Tibial nerve (tissue), 4 donors: ENCODE data around the gene CEP350. TPM values are rescaled to one million over a fixed set of nuclear protein-coding genes. Genes with fewer than 3 reads are reported as not detected.

Experiments used
- DNase-seq, 2 donors: peaks; one replicate each; pipeline ENCODE4 v3.0.0-alpha.2; 2019; ENCODE audit warnings: low spot score in 2 of 2
- H3K27ac ChIP-seq, 4 donors: fragments of 200-600 bp; sonication (generic) in 3 of 4; one replicate each; pipeline ENCODE4 v1.5.1; 2017 to 2019; ENCODE audit warnings: mild to moderate bottlenecking in 1 of 4
- H3K27me3 ChIP-seq, 2 donors: fragments of 200-600 bp; sonication (generic) in 1 of 2; one replicate each; pipeline versions ENCODE4 v1.5.1 to v1.6.0; 2017 to 2019
- H3K36me3 ChIP-seq, 3 donors: fragments of 200-600 bp; sonication (generic); one replicate each; pipeline ENCODE4 v1.5.1; 2018 to 2019
- H3K4me1 ChIP-seq, 4 donors: fragments of 200-600 bp; sonication (generic) in 3 of 4; one replicate each; pipeline ENCODE4 v1.5.1; 2017 to 2019
- H3K4me3 ChIP-seq, 4 donors: fragments of 200-600 bp; sonication (generic) in 3 of 4; one replicate each; pipeline ENCODE4 v1.5.1; 2017 to 2019; ENCODE audit warnings: mild to moderate bottlenecking in 1 of 4, moderate library complexity in 1 of 4
- H3K9me3 ChIP-seq, 4 donors: fragments of 200-600 bp; sonication (generic) in 3 of 4; one replicate each; pipeline ENCODE4 v1.5.1; 2017 to 2019
- EP300 ChIP-seq, 2 donors: sonication (generic); formaldehyde crosslinking; IDR thresholded peaks; one replicate each; pipeline ENCODE4 v1.6.1; 2017; ENCODE audit warnings: antibody characterized with exemption in 2 of 2, mild to moderate bottlenecking in 1 of 2
- POLR2A ChIP-seq, 2 donors: fragments of 450-650 bp; IDR thresholded peaks; one replicate each; pipeline ENCODE4 v1.6.1; 2017; ENCODE audit warnings: antibody characterized with exemption in 2 of 2, mild to moderate bottlenecking in 2 of 2, moderate library complexity in 2 of 2
- WGBS, 2 donors: methylation state at CpG; one replicate each; pipeline ENCODE4 v1.1.5; 2018; 5-methylcytosine and 5-hydroxymethylcytosine counted together
- total RNA-seq, 4 donors: library from RNA; depleted of rRNA; stranded (reverse); fragments of >200 nt; gene quantifications; one replicate each; pipeline ENCODE4 v1.1.0, GENCODE V29; 2016
- TF ChIP-seq, protein P1 (sequence below), 5 experiments: fragments of 200-600 bp in 3 of 5; fragments of 450-650 bp in 2 of 5; sonication (generic) in 3 of 5; IDR thresholded peaks; one replicate each; pipeline ENCODE4 v1.5.1; 2016 to 2019; ENCODE audit warnings: antibody characterized with exemption in 5 of 5, mild to moderate bottlenecking in 3 of 5, moderate library complexity in 2 of 5

CEP350 gene
- total RNA-seq, 4 donors from 2014 or later = 82.6 to 112 (median 94.9) TPM

- Histone ChIP-seq H3K36me3 (no peaks in the 10 kb centered on the region), H3K4me3 (no peak overlapping the region), H3K4me1 (peaks cover 0 to 32% (median 5%) of the 10 kb centered on the region in 4 donors), H3K27ac (no peak overlapping the region), H3K9me3 (no peaks in the 10 kb centered on the region), H3K27me3 (no peaks in the 10 kb centered on the region)
- 80 to 93% methylated on average over 15 to 16 of the region's 16 CpGs for WGBS, 2 donors
- no peak for DNase-seq
- TF ChIP-seq POLR2A (IDR thresholded peaks at IDR 0.05) = no peak
- TF ChIP-seq EP300 (IDR thresholded peaks at IDR 0.05) = no peak
- TF ChIP-seq, protein P1, sequence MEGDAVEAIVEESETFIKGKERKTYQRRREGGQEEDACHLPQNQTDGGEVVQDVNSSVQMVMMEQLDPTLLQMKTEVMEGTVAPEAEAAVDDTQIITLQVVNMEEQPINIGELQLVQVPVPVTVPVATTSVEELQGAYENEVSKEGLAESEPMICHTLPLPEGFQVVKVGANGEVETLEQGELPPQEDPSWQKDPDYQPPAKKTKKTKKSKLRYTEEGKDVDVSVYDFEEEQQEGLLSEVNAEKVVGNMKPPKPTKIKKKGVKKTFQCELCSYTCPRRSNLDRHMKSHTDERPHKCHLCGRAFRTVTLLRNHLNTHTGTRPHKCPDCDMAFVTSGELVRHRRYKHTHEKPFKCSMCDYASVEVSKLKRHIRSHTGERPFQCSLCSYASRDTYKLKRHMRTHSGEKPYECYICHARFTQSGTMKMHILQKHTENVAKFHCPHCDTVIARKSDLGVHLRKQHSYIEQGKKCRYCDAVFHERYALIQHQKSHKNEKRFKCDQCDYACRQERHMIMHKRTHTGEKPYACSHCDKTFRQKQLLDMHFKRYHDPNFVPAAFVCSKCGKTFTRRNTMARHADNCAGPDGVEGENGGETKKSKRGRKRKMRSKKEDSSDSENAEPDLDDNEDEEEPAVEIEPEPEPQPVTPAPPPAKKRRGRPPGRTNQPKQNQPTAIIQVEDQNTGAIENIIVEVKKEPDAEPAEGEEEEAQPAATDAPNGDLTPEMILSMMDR (IDR thresholded peaks at IDR 0.05) = no peak
Measured at GRCh38 chr1:180158149-180159147, 203.8 kb downstream of the CEP350 start.

- Histone ChIP-seq H3K4me3 (no peak overlapping the region), H3K9me3 (no peaks in the 10 kb centered on the region), H3K27ac (no peak overlapping the region), H3K27me3 (no peaks in the 10 kb centered on the region), H3K36me3 (no peaks in the 10 kb centered on the region), H3K4me1 (peaks cover 0 to 21% (median 2%) of the 10 kb centered on the region in 4 donors)
- 86 to 89% methylated on average over 1 of the region's 1 CpG for WGBS, 2 donors
- TF ChIP-seq, protein P1 (IDR thresholded peaks at IDR 0.05) = no peak
- TF ChIP-seq EP300 (IDR thresholded peaks at IDR 0.05) = no peak
- no peak for DNase-seq
Measured at GRCh38 chr1:180160357-180160756, 205.7 kb downstream of the CEP350 start.

DNA sequence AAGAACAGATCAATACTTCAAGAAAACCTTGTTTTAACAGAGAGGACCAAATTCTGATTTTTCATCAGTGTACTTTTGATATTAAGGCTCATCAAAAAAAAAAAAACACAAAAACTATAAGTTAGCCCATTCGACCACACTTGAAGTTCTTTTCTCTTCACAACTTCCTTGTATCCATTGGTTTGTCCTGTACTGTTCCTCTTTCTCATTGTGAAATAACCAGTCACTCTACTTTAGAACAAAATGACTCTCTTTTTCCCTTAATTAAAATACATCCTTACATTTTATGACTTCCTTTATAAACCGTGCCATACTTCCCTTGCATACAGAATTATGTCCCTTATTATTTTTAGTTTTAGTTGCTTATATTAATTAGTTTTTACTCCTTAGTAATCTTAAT is 208.4 kb downstream of the CEP350 start:
- H3K27ac ChIP-seq = no peak overlapping the region
- no peak for DNase-seq
- H3K9me3 ChIP-seq = no peaks in the 10 kb centered on the region
- H3K4me3 ChIP-seq = no peak overlapping the region
- H3K36me3 ChIP-seq = peaks cover 0 to 7% (median 3%) of the 10 kb centered on the region in 3 donors
- peaks cover 0 to 10% (median 3%) of the 10 kb centered on the region in 4 donors for H3K4me1 ChIP-seq
- WGBS, 2 donors = 56 to 68% methylated on average over 2 of the region's 2 CpGs
- no peaks in the 10 kb centered on the region for H3K27me3 ChIP-seq
- TF ChIP-seq POLR2A (IDR thresholded peaks at IDR 0.05) (no peak), EP300 (IDR thresholded peaks at IDR 0.05) (no peak)
- TF ChIP-seq, protein P1 (IDR thresholded peaks at IDR 0.05) = no peak

Other genes with a start within 250 kb of the CEP350 start
- gene FAM163A, start 211.5 kb upstream of the CEP350 start, total RNA-seq = under 1 TPM in 1 of 4 donors, not detected in 3; 0.44 TPM
- 10 to 100 TPM; 55.7 to 77.5 (median 59.0) TPM for gene TOR1AIP2, start 77.0 kb upstream of the CEP350 start, total RNA-seq
- 10 to 100 TPM; 43.5 to 85.9 (median 60.1) TPM for gene TOR1AIP1, start 72.5 kb upstream of the CEP350 start, total RNA-seq
- gene QSOX1, start 200.1 kb downstream of the CEP350 start, total RNA-seq = 10 to 100 TPM; 41.0 to 55.5 (median 50.7) TPM